T-helper 1 cell (primary cell): ENCODE data around the gene SRPK2.

ENCODE experiments used
- DNase-seq, 5 donors: peaks; one replicate each; pipeline ENCODE4 v3.0.0-alpha.2; 2012 to 2020

Gene SRPK2

DNA sequence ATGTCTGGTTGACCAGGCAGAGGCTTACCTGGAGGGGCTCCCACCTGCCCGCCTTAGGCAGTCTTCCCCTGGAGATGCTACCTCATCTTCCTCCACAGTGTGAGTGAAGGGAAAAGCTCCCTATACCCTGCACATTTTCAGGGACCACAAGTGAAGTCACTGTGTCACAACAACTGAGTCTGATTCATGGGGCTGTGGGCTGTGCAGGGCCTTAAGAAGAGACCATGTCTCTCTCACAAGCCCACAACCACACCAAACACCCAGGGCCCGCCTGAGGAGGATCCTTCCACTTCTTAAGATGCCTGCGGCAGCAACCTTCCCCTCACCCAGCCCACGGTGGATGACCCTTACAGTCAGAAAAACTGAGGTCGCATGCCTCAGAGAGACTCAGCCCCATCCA lies 256.4 kb downstream of the SRPK2 start:
- no peak for DNase-seq

DNA sequence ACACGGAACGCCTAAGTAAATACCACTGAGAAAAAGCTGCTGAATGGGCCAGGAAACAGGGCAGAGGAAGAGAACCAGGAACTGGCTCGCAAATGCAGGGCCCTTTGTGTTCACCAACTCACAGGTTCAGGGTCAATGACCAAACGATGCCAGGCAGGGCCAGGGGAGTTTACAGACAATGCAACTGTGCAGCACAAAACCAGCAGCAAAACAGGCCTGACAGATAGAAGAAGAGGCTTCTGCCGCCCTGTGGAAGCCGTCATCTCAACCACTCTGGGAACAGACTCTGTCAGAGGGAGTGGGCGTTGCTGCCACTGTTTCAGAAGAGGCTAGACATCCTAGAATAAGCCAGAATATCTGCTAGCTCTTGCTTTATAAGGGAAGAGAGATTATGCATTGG lies 256.8 kb downstream of the SRPK2 start:
- no peak for DNase-seq

GRCh38 chr7:105131033-105131656 lies 257.6 kb downstream of the SRPK2 start:
- DNase-seq: peak in 1 of 5 donors; percentile 49

- DNase-seq: no peak
Observed at GRCh38 chr7:105130580-105130979, 258.1 kb downstream of the SRPK2 start.

- DNase-seq: no peak
Observed at GRCh38 chr7:105130048-105130447, 258.7 kb downstream of the SRPK2 start.

DNA sequence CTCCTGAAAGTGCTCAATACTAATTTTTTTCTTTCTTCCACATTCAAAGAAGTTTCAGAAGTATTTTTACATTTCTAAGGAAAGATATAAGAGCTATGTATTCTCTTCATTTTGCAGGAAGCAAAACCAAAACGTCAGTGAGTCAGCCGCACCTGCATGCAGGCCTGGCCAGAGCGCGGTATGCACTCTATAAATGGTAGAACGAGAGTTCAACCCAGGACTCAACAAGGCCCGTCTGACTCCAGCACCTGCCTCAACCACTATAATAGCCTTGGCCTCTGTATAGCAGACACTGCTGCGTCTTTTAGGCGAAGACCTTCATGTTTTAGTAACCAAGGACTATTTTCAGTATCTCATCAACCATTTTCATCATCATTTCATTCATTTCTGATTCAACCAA lies 261.5 kb downstream of the SRPK2 start:
- DNase-seq: no peak

- no peak for DNase-seq
Observed at GRCh38 chr7:105126436-105126975, 262.2 kb downstream of the SRPK2 start.

GRCh38 chr7:105125745-105126144 lies 263.0 kb downstream of the SRPK2 start:
- no peak for DNase-seq

DNA sequence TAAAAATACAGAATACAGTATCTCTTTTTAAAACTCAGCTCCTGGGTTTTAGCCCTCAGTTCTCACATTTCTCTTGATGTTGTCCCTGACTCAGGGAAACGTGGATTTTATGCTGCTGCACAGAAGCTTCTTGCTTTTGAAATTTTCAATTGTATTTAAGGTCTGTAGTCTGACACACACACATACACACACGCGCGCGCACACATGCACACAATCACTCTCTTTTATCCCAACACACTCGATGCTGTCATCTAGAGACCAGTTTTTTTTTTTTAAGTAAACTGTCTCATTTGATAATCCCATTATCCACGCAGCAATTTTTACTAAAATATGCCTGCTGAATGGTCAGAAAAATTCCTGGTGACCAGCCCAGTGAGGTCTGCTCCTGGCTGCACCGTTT lies 266.1 kb downstream of the SRPK2 start:
- DNase-seq: no peak

DNA sequence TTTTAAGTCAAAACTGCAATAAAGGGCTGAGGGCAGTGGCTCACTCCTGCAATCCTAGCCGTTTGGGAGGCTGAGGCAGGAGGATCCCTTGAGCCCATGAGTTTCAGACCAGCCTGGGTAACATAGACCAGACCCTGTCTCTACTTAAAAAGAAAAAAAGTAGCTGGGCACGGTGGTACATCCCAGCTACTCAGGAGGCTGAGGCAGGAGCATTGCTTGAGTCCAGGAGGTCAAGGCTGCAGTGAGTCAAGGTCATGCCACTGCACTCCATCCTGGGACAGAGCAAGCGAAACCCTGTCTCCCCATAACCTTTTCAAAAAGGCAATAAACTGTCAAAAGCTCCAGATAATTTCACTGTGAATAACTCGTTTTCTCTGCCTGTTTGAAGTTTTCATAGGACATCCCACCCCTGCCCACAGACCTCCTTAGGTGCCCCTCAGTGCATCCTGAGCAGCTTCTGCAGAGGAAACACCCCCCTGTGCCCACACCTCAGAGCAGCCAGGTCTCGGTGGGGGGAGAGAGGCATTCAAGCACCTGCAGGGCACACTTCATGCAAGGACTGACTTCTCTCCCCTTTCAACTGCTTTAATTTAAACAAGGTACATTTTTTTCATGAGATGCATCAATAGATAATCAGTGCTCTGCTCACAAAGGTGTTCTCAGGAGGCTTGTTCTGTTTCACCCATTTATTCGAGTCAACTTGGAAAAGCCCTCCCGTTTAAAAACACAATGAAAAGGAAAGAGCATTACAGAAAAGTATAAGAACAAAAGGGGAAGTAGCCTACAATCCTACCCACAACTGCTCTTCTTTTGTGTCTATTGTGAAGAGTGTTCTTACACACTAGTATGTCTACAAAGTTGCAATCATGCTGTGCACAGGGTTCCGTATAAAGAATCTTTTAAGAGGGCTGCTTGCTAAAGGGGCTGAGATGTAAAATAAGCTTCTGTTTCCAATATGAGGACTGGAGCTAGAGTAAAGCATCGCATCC lies 269.8 kb downstream of the SRPK2 start:
- DNase-seq: no peak

DNA sequence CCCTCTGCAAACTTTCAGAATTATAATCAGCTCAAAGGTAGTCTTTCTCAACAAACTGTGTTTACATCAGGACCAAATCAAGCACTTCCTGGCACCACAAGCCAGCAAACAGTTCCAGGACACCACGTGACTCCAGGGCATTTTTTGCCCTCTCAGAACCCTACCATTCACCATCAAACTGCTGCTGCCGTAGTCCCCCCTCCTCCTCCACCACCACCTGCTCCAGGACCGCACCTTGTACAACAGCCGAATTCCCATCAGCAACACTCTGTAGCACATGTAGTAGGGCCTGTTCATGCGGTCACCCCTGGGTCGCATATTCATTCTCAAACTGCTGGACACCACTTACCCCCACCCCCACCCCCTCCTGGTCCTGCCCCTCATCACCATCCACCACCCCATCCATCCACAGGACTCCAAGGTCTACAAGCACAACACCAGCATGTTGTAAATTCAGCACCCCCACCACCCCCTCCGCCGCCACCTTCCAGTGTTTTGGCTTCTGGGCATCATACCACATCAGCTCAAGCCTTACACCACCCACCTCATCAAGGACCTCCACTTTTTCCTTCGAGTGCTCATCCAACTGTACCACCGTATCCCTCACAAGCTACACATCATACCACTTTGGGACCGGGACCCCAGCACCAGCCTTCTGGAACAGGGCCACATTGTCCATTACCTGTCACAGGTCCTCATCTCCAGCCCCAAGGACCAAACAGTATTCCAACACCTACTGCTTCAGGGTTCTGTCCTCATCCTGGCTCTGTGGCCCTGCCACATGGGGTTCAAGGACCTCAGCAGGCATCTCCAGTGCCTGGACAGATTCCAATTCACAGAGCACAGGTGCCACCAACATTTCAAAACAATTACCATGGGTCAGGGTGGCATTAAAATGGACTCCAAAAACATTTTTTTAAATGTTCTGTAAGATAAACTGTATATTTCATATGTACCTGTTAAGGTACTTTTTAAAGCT lies 276.0 kb downstream of the SRPK2 start:
- no peak for DNase-seq

DNA sequence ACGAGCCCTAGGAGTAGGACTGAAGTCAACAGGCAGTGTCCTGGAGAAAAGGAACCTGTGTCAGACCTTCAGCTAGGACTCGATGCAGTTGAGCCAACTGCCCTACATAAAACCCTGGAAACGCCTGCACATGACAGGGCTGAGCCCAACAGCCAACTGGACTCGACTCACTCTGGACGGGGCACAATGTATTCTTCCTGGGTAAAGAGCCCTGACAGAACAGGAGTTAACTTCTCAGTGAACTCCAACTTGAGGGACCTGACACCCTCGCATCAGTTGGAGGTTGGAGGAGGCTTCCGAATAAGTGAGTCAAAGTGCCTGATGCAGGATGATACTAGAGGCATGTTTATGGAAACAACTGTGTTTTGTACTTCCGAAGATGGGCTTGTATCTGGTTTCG lies 281.3 kb downstream of the SRPK2 start:
- DNase-seq: no peak

DNA sequence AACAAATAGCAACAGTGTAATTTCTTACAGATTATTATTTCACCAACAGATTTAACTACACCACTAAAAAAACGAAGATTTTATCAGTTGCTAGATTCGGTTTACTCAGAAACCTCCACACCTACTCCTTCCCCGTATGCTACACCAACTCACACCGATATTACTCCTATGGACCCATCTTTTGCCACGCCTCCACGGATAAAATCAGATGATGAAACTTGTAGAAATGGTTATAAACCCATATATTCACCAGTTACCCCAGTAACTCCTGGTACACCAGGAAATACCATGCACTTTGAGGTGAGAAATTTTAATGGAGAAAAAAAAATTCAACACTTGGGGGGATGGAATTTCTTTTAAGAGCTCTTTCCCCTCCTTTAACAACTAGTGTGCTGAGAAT lies 282.2 kb downstream of the SRPK2 start:
- peak in 1 of 5 donors; percentile 66 for DNase-seq

- no peak for DNase-seq
Observed at GRCh38 chr7:105105579-105105978, 283.1 kb downstream of the SRPK2 start.

DNA sequence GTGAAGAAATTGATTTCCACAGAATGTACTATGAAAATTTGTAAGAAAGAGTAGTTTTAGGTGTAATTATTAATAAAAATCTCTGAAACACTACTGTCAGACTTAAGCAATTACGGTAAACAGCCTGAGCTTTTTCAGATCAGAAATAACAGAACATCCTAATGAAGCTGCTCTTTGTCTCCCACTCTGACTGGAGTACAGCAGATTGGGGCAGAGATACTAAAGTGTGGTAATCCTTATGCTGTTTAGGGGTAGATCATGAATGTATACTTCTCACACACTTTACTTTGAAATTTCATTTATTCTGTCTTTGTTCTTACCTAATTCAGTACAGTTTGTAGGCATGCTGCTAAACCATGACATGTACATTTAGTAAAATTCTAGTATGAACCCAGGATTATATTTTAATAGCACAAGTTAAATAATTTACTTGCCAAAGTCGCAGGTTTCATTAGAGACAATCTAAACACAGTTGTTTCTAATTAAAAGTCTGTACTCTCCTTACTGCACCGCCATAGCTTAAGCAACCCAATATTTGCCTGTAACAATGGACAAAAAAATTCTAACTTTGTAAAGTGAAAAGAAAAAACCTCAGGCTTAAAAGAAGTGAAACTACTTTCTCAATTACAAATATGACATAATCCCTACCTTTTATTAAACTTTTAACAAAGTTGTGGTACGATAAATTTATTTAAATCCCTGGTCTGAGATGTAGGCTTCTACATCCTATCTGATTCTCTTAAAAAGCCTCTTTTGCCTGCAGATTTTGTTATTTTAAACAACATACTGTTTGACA lies 286.0 kb downstream of the SRPK2 start:
- no peak for DNase-seq

DNA sequence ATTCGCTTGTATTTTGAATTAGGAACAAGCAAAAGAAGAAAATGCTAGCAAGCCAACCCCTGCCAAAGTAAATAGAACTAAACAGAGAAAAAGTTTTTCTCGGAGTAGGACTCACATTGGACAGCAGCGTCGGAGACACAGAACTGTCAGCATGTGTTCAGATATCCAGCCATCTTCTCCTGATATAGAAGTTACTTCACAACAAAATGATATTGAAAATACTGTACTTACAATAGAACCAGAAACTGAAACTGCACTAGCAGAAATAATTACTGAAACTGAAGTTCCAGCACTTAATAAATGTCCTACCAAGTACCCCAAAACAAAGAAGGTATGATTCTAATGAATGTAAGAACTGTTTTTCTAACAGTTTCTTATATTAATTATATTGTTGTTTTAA lies 286.9 kb downstream of the SRPK2 start:
- DNase-seq: no peak

DNA sequence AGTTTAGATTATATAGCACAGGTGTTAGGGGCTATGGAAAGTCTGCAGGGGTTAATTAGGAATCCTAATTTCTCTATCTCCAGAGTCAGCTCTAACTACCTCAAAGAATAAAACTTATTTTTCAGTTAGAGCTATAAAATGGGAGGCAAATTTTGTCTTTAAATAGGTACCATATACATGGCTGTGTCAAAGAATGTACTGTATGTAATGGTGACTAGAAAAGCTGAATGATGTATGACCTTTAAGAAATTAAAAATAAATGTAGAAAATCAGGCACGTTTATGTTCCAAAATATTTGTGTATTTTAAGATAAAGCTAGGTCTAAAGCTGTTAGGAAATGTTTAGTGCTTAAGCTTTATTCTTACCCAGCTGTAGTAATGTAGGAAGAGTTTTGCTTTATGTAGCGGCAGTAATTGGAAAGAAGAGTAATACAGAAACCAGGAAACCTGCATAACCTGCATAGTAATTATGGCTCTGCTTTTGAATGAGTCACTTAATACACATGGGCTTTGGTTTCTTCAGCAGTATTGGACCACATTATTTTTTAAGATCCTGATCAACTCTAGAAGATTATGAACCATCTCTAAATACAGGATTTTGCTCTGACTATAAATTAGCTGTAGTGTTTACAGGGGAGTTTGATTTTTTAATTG lies 289.7 kb downstream of the SRPK2 start:
- peak in 1 of 5 donors; percentile 47 for DNase-seq

GRCh38 chr7:105097619-105098018 lies 291.1 kb downstream of the SRPK2 start:
- DNase-seq: no peak

- DNase-seq: no peak
Observed at GRCh38 chr7:105096306-105096705, 292.4 kb downstream of the SRPK2 start.

- no peak for DNase-seq
Observed at GRCh38 chr7:105094966-105095365, 293.8 kb downstream of the SRPK2 start.

DNA sequence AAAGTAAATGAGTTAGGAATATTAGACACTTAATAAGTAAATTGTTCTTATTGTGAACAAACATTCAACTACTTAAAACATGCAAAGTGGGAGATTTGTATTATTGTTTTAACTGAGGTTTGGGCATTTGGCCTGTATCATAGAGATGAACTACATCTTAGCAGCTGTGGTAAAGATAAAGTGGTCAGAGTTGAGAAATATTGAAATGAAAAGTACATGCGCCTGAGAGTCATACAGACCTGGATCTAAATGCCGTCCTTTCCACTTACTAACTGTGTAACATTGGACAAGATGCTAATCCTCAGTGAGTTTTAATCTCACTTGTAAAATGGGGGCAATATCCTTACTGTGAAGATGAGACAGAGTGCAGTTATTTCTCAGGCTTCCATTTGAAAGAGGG lies 300.3 kb downstream of the SRPK2 start:
- no peak for DNase-seq
